Measurements from ENCODE around the gene DPYSL4.

DNA sequence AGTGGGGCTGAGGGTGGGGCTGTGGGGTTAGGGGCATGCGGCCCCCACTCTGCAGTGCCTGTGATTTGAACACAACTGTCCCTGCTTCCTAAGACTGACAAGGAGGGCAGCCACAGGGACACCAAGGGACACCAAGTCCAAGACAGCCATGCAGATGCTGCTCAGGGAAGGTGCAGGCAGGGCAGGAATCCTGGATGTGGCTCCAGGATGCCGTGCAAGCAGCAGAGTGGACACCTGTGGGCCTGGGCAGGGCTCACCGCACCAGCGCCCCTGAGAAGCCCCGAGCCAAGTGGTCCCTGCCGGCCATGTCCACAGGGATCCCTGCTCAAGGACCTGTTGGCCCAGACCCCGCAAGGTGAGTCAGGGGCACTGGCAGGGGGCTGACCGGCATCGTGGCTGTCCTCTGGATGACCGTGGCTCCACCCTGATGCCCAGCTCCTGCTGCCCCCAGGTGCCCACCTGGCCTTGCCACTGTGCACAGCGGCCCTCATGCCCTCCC, 62.5 kb downstream of the DPYSL4 start:
- TF ChIP-seq, protein P1, sequence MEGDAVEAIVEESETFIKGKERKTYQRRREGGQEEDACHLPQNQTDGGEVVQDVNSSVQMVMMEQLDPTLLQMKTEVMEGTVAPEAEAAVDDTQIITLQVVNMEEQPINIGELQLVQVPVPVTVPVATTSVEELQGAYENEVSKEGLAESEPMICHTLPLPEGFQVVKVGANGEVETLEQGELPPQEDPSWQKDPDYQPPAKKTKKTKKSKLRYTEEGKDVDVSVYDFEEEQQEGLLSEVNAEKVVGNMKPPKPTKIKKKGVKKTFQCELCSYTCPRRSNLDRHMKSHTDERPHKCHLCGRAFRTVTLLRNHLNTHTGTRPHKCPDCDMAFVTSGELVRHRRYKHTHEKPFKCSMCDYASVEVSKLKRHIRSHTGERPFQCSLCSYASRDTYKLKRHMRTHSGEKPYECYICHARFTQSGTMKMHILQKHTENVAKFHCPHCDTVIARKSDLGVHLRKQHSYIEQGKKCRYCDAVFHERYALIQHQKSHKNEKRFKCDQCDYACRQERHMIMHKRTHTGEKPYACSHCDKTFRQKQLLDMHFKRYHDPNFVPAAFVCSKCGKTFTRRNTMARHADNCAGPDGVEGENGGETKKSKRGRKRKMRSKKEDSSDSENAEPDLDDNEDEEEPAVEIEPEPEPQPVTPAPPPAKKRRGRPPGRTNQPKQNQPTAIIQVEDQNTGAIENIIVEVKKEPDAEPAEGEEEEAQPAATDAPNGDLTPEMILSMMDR (IDR thresholded peaks at IDR 0.05; ENCODE audit: low read depth, low read length, poor library complexity, severe bottlenecking), result no peak
- TF ChIP-seq EZH2phosphoT487 (IDR thresholded peaks at IDR 0.05; ENCODE audit: borderline replicate concordance, low read length), result no peak
